Measurements from ENCODE around the gene BTBD17.

The BTBD17 gene

GRCh38 chr17:74339537-74340195, 22.0 kb downstream of the BTBD17 start:
- Histone ChIP-seq H3K27me3 (ENCODE audit: low read length) (no peaks in the 10 kb centered on the region), H4K20me1 (ENCODE audit: low read depth, low read length) (no peaks in the 10 kb centered on the region), H2AFZ (ENCODE audit: low read depth, low read length, severe bottlenecking) (no peak overlapping the region), H3F3A (ENCODE audit: insufficient read depth) (no peaks in the 10 kb centered on the region), H3K4me3 (ENCODE audit: insufficient read depth, low read length, poor library complexity, severe bottlenecking) (no peak overlapping the region), H3K9me3 (ENCODE audit: insufficient read depth, low read length) (no peaks in the 10 kb centered on the region), H3K9ac (ENCODE audit: low read length) (no peak overlapping the region), H3K4me2 (ENCODE audit: low read depth, low read length, poor library complexity, severe bottlenecking) (no peak overlapping the region), H3K79me2 (ENCODE audit: insufficient read depth, low read length) (no peaks in the 10 kb centered on the region), H3K36me3 (ENCODE audit: low read length) (no peaks in the 10 kb centered on the region), H3K27ac (ENCODE audit: low read depth, low read length) (no peak overlapping the region), H3K9me2 (replicated peaks; ENCODE audit: insufficient read depth, low read length) (no peaks in the 10 kb centered on the region)
- TF ChIP-seq EZH2phosphoT487 (conservative IDR thresholded peaks at IDR 0.05; ENCODE audit: low read length) (no peak), CTCF (IDR thresholded peaks at IDR 0.05; ENCODE audit: insufficient read depth, low read length, poor library complexity, severe bottlenecking) (no peak)

GRCh38 chr17:74337834-74338500, 23.7 kb downstream of the BTBD17 start:
- Histone ChIP-seq H2AFZ (ENCODE audit: low read depth, low read length, severe bottlenecking) (no peak overlapping the region), H4K20me1 (ENCODE audit: low read depth, low read length) (no peaks in the 10 kb centered on the region)
- TF ChIP-seq CTCF (IDR thresholded peaks at IDR 0.05; ENCODE audit: insufficient read depth, low read length, poor library complexity, severe bottlenecking), result no peak
- no peak for TF ChIP-seq EZH2phosphoT487 (conservative IDR thresholded peaks at IDR 0.05; ENCODE audit: low read length)

GRCh38 chr17:74336307-74336706, 25.4 kb downstream of the BTBD17 start:
- Histone ChIP-seq H2AFZ (ENCODE audit: low read depth, low read length, severe bottlenecking) (no peak overlapping the region), H3K27me3 (ENCODE audit: low read length) (no peaks in the 10 kb centered on the region), H3K27ac (ENCODE audit: low read depth, low read length) (no peak overlapping the region), H3K36me3 (ENCODE audit: low read length) (no peaks in the 10 kb centered on the region), H3K4me2 (ENCODE audit: low read depth, low read length, poor library complexity, severe bottlenecking) (no peak overlapping the region), H3K9ac (ENCODE audit: low read length) (no peak overlapping the region), H3K79me2 (ENCODE audit: insufficient read depth, low read length) (no peaks in the 10 kb centered on the region), H4K20me1 (ENCODE audit: low read depth, low read length) (no peaks in the 10 kb centered on the region), H3K9me3 (ENCODE audit: insufficient read depth, low read length) (no peaks in the 10 kb centered on the region), H3K4me3 (ENCODE audit: insufficient read depth, low read length, poor library complexity, severe bottlenecking) (no peak overlapping the region), H3K9me2 (replicated peaks; ENCODE audit: insufficient read depth, low read length) (no peaks in the 10 kb centered on the region), H3F3A (ENCODE audit: insufficient read depth) (no peaks in the 10 kb centered on the region)
- no peak for TF ChIP-seq EZH2phosphoT487 (conservative IDR thresholded peaks at IDR 0.05; ENCODE audit: low read length)

More at GRCh38 chr17:74337834-74338500, 23.7 kb downstream of the BTBD17 start:
- Histone ChIP-seq H3K9me3 (ENCODE audit: insufficient read depth, low read length) (no peaks in the 10 kb centered on the region), H3F3A (ENCODE audit: insufficient read depth) (no peaks in the 10 kb centered on the region), H3K27me3 (ENCODE audit: low read length) (no peaks in the 10 kb centered on the region), H3K27ac (ENCODE audit: low read depth, low read length) (no peak overlapping the region), H3K9me2 (replicated peaks; ENCODE audit: insufficient read depth, low read length) (no peaks in the 10 kb centered on the region), H3K4me3 (ENCODE audit: insufficient read depth, low read length, poor library complexity, severe bottlenecking) (no peak overlapping the region), H3K9ac (ENCODE audit: low read length) (no peak overlapping the region), H3K79me2 (ENCODE audit: insufficient read depth, low read length) (no peaks in the 10 kb centered on the region), H3K36me3 (ENCODE audit: low read length) (no peaks in the 10 kb centered on the region), H3K4me2 (ENCODE audit: low read depth, low read length, poor library complexity, severe bottlenecking) (no peak overlapping the region)

- Histone ChIP-seq H3K9ac (ENCODE audit: low read length) (no peak overlapping the region), H3K4me3 (ENCODE audit: insufficient read depth, low read length, poor library complexity, severe bottlenecking) (no peak overlapping the region), H3K9me2 (replicated peaks; ENCODE audit: insufficient read depth, low read length) (no peaks in the 10 kb centered on the region), H3K36me3 (ENCODE audit: low read length) (no peaks in the 10 kb centered on the region), H3K27me3 (ENCODE audit: low read length) (no peaks in the 10 kb centered on the region), H3F3A (ENCODE audit: insufficient read depth) (no peaks in the 10 kb centered on the region), H3K27ac (ENCODE audit: low read depth, low read length) (no peak overlapping the region), H2AFZ (ENCODE audit: low read depth, low read length, severe bottlenecking) (no peak overlapping the region), H3K9me3 (ENCODE audit: insufficient read depth, low read length) (no peaks in the 10 kb centered on the region), H4K20me1 (ENCODE audit: low read depth, low read length) (no peaks in the 10 kb centered on the region), H3K79me2 (ENCODE audit: insufficient read depth, low read length) (no peaks in the 10 kb centered on the region), H3K4me2 (ENCODE audit: low read depth, low read length, poor library complexity, severe bottlenecking) (no peak overlapping the region)
- TF ChIP-seq EZH2phosphoT487 (conservative IDR thresholded peaks at IDR 0.05; ENCODE audit: low read length), result no peak
- TF ChIP-seq CTCF (IDR thresholded peaks at IDR 0.05; ENCODE audit: insufficient read depth, low read length, poor library complexity, severe bottlenecking), result no peak
Observed at GRCh38 chr17:74335529-74336062, 26.1 kb downstream of the BTBD17 start.

All from SU-DHL-6 (cell line).